Natural killer cell treated with Interleukin-12 subunit alpha and Interleukin-12 subunit beta and Interleukin-15 and Interleukin-18, amount 100 ng/mL, for 72 hours (primary cell): ENCODE data around the gene MED1. TPM values are rescaled to one million over a fixed set of nuclear protein-coding genes. Genes with fewer than 3 reads are reported as not detected.
A peak's percentile ranks its signal among the peaks of the same experiment; 100 is the strongest.
"Not testable (repeated sequence)": the region's sequence is repeated elsewhere in the genome, so short reads cannot be mapped to it uniquely, and the experiment has no call there.

Experiments used
- ATAC-seq, 2 donors: fragments of 150-1000 bp; cut with Tn5 transposase in 1 of 2; sonication (Bioruptor Pico), chemical (Tn5 transposase) in 1 of 2; 2 replicates each; pipeline ENCODE4 v1.10.0; 2021
- DNase-seq: peaks from one replicate; pipeline ENCODE4 v3.0.0; 2022; ENCODE audit warnings: low spot score
- H3K27ac Mint-ChIP-seq, 2 donors: 1 replicate in 1 of 2; 2 replicates in 1 of 2; pipeline ENCODE4 v1.8.0; 2022; ENCODE audit warnings: mixed read lengths in 2 of 2, mild to moderate bottlenecking in 1 of 2, moderate library complexity in 1 of 2
- H3K27me3 Mint-ChIP-seq, 2 donors: 1 replicate in 1 of 2; 2 replicates in 1 of 2; pipeline ENCODE4 v1.8.0; 2022; ENCODE audit warnings: mixed read lengths in 2 of 2
- H3K36me3 Mint-ChIP-seq: one replicate; pipeline ENCODE4 v1.8.0; 2022; ENCODE audit warnings: mixed read lengths
- H3K4me1 Mint-ChIP-seq, 2 donors: 1 replicate in 1 of 2; 2 replicates in 1 of 2; pipeline ENCODE4 v1.8.0; 2022; ENCODE audit warnings: low read depth in 2 of 2, mixed read lengths in 2 of 2, mild to moderate bottlenecking in 1 of 2
- H3K4me3 Mint-ChIP-seq: one replicate; pipeline ENCODE4 v1.8.0; 2022; ENCODE audit warnings: mixed read lengths
- H3K9me3 Mint-ChIP-seq: 2 replicates; pipeline ENCODE4 v1.8.0; 2022; ENCODE audit warnings: mixed read lengths
- total RNA-seq, 2 donors: library from RNA; stranded (reverse); gene quantifications; one replicate each; pipeline ENCODE4 v1.2.3, GENCODE V29; 2022

MED1 gene
- total RNA-seq, 2 donors from 2014 or later: 66.1 to 67.2 TPM

- not testable (repeated sequence) for DNase-seq, H3K27ac Mint-ChIP-seq, H3K4me1 Mint-ChIP-seq
Measured at GRCh38 chr17:39367805-39368204, 83.3 kb downstream of the MED1 start.

DNA sequence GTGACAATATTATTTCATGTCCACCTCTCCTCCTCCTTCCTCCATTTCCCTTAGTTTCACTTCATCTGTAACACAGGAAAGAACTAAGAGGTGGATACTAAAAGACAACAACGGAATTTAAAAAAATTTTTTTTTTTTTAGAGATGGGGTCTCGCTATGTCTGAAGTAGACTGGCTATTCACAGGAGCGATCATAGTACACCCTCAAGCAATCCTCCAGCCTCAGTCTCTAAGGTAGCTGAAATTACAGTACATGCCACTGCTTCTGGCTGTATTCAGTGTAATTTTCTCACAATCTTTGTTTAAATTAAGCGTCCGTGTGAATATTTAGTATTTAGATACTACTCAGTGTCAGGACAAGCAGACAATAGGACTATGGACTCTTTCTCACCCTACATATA is 85.2 kb downstream of the MED1 start:
- Mint-ChIP-seq H3K36me3 (no peaks in the 10 kb centered on the region), H3K9me3 (no peaks in the 10 kb centered on the region), H3K27ac (no peak overlapping the region), H3K4me3 (no peak overlapping the region), H3K27me3 (no peaks in the 10 kb centered on the region), H3K4me1 (peaks cover 10% of the 10 kb centered on the region in 2 donors)
- DNase-seq (no peak), ATAC-seq (no peak)

More at GRCh38 chr17:39367805-39368204, 83.3 kb downstream of the MED1 start:
- H3K4me3 Mint-ChIP-seq, H3K36me3 Mint-ChIP-seq, H3K9me3 Mint-ChIP-seq, H3K27me3 Mint-ChIP-seq, ATAC-seq: not testable (repeated sequence)

DNA sequence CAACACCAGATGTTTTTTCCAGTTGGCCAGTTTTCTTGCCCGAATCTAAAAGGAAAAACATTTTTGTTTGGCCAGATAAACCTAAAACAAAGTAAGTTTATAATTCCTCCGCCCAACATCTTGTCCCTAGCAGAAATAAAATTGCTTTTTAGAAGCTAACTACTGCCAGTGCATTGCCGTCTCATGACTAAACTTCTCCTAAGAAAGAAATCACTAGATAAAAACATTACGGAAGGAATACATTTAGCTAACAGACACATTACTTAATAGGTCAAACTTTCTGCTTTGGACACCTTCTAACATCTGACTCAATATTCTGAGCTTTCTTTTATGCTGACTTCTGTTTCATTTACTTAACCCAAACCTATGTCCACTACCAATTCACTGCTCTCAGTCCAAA is 85.8 kb downstream of the MED1 start:
- no peak for DNase-seq
- H3K4me3 Mint-ChIP-seq: no peak overlapping the region
- H3K27ac Mint-ChIP-seq: no peak overlapping the region
- H3K9me3 Mint-ChIP-seq: no peaks in the 10 kb centered on the region
- no peak for ATAC-seq
- H3K27me3 Mint-ChIP-seq: no peaks in the 10 kb centered on the region
- H3K4me1 Mint-ChIP-seq: peaks cover 11 to 16% of the 10 kb centered on the region in 2 donors
- no peaks in the 10 kb centered on the region for H3K36me3 Mint-ChIP-seq

- ATAC-seq: no peak
- no peaks in the 10 kb centered on the region for H3K36me3 Mint-ChIP-seq
- no peak for DNase-seq
- H3K27me3 Mint-ChIP-seq: no peaks in the 10 kb centered on the region
- no peak overlapping the region for H3K4me3 Mint-ChIP-seq
- H3K27ac Mint-ChIP-seq: peak overlapping the region in 1 of 2 donors; percentile 25
- H3K4me1 Mint-ChIP-seq: peaks cover 11 to 21% of the 10 kb centered on the region in 2 donors
- H3K9me3 Mint-ChIP-seq: no peaks in the 10 kb centered on the region
Measured at GRCh38 chr17:39364236-39365025, 86.6 kb downstream of the MED1 start.

DNA sequence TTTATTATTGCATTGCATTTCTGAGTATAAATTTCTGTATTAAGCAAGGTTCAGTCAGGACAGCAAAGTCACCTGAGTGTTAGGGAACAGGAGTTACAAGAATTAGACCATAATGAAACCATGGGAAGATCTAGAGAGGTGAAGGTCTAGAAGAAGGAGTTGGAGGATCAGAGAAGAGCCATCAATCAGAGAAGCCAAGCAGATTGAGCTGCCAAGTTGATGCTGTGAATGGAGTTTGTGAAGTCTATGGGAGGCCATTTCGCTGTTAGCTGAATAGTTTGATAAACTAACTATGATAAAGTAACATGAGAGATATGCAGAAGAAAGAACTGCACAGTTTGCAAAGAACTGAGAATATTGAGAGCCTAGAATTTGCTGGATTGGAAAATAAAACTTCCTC is 90.0 kb downstream of the MED1 start:
- Mint-ChIP-seq H3K4me3 (no peak overlapping the region), H3K4me1 (peaks cover 15 to 28% of the 10 kb centered on the region in 2 donors), H3K27me3 (no peaks in the 10 kb centered on the region), H3K9me3 (no peaks in the 10 kb centered on the region), H3K27ac (no peak overlapping the region), H3K36me3 (no peaks in the 10 kb centered on the region)
- DNase-seq (no peak), ATAC-seq (no peak)

DNA sequence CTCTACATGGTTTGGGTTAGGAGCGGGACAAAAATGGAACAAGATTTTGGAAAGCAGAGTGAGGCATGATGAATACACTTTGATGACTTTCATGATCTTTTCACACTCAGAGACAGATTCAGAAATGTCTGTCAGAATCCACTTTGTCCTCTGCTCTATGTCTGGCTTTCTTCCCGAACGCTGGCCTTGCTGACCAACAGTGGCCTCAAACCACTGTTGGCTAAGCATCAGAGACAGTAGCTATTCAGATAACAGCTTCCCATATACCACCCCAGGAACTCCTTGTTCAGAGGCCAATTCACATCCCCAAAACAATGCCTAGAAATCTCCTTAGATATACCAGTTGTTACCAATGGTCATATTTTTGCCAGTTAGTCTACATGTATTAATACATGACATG is 90.5 kb downstream of the MED1 start:
- ATAC-seq (no peak), DNase-seq (no peak)
- Mint-ChIP-seq H3K27me3 (no peaks in the 10 kb centered on the region), H3K9me3 (no peaks in the 10 kb centered on the region), H3K27ac (no peak overlapping the region), H3K4me3 (no peak overlapping the region), H3K36me3 (no peaks in the 10 kb centered on the region), H3K4me1 (peaks cover 15 to 26% of the 10 kb centered on the region in 2 donors)

GRCh38 chr17:39359994-39360393 is 91.1 kb downstream of the MED1 start:
- ATAC-seq: no peak
- H3K36me3 Mint-ChIP-seq: no peaks in the 10 kb centered on the region
- no peaks in the 10 kb centered on the region for H3K27me3 Mint-ChIP-seq
- H3K9me3 Mint-ChIP-seq: no peaks in the 10 kb centered on the region
- peaks cover 15 to 22% of the 10 kb centered on the region in 2 donors for H3K4me1 Mint-ChIP-seq
- H3K4me3 Mint-ChIP-seq: no peak overlapping the region
- no peak for DNase-seq
- peak overlapping the region in 1 of 2 donors; percentile 42 for H3K27ac Mint-ChIP-seq

GRCh38 chr17:39357986-39358385 is 93.1 kb downstream of the MED1 start:
- Mint-ChIP-seq H3K4me1 (peaks cover 13 to 22% of the 10 kb centered on the region in 2 donors), H3K36me3 (no peaks in the 10 kb centered on the region), H3K4me3 (no peak overlapping the region), H3K27ac (no peak overlapping the region), H3K27me3 (no peaks in the 10 kb centered on the region), H3K9me3 (no peaks in the 10 kb centered on the region)
- DNase-seq: no peak
- no peak for ATAC-seq

DNA sequence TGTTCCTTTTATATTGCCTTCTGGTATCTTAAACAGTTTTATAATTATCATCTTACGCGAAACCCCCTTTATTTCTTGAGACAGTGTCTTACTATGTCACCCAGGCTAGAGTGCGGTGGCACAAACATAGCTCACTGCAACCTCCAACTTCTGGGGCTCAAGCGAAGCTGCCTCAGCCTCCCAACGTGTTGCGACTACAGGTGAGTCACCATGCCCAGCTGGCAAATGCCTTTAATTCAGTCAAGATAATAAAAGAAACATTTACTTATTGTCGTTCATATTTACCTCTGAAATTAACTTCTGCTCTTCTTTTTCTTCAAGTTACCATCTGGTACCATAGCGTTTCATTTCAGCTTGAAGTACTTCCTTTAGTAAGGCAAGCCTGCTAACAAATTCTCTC is 93.6 kb downstream of the MED1 start:
- no peaks in the 10 kb centered on the region for H3K27me3 Mint-ChIP-seq
- no peaks in the 10 kb centered on the region for H3K9me3 Mint-ChIP-seq
- DNase-seq (no peak), ATAC-seq (no peak)
- H3K27ac Mint-ChIP-seq: no peak overlapping the region
- H3K4me3 Mint-ChIP-seq: no peak overlapping the region
- peaks cover 13 to 22% of the 10 kb centered on the region in 2 donors for H3K4me1 Mint-ChIP-seq
- H3K36me3 Mint-ChIP-seq: no peaks in the 10 kb centered on the region

Other genes with a start within 250 kb of the MED1 start
- under 1 TPM in 1 of 2 donors, not detected in 1; 0.12 TPM for gene STAC2, start 225.3 kb downstream of the MED1 start, total RNA-seq
- gene FBXL20, start 49.6 kb downstream of the MED1 start, total RNA-seq: 10 to 100 TPM; 14.4 to 18.3 TPM
- gene CDK12, start 10.2 kb upstream of the MED1 start, total RNA-seq: 100 to 1,000 TPM in 1 of 2 donors, 10 to 100 TPM in 1; 88.5 to 133 TPM
- gene NEUROD2, start 156.7 kb upstream of the MED1 start, total RNA-seq: not detected
- not detected for gene PPP1R1B, start 175.7 kb upstream of the MED1 start, total RNA-seq
- gene STARD3, start 185.9 kb upstream of the MED1 start, total RNA-seq: 100 to 1,000 TPM in 1 of 2 donors, 10 to 100 TPM in 1; 97.9 to 139 TPM
- 1 to 10 TPM; 2.1 to 2.5 TPM for gene TCAP, start 214.1 kb upstream of the MED1 start, total RNA-seq
- gene PNMT, start 217.2 kb upstream of the MED1 start, total RNA-seq: not detected
- 10 to 100 TPM in 1 of 2 donors, 1 to 10 TPM in 1; 8.8 to 13.7 TPM for gene PGAP3, start 236.8 kb upstream of the MED1 start, total RNA-seq
- 1 to 10 TPM; 3.8 to 9.5 TPM for gene ERBB2, start 248.8 kb upstream of the MED1 start, total RNA-seq